HepG2 (cell line): Measurements from ENCODE around the gene TMX3. TPM values are rescaled to one million over a fixed set of nuclear protein-coding genes. Genes with fewer than 3 reads are reported as not detected.

Experiments used
- ATAC-seq: fragments of 200-7000 bp; cut with Tn5 transposase; 3 replicates; pipeline ENCODE4 v1.9.1; 2020; ENCODE audit warnings: mild to moderate bottlenecking, moderate library complexity
- BruUV-seq: library from RNA; stranded (reverse); fragments of 400-500 nt; replicated peaks from 2 replicates; lab custom pipeline; 2021; lab: Mats Ljungman, UMichigan
- CTCF ChIA-PET: fragments of 300-600 bp; formaldehyde crosslinking; extraction: SDS; loops from one replicate; lab custom pipeline; 2021; ENCODE audit warnings: low total read pairs, inconsistent platforms, low intra/inter-chr PET ratio; lab: Yijun Ruan, JAX
- POLR2A ChIA-PET: fragments of 350-600 bp; sonication (Branson Sonifier 250); formaldehyde crosslinking; loops from one replicate; lab custom pipeline; 2020; ENCODE audit warnings: antibody characterized with exemption, inconsistent platforms; lab: Yijun Ruan, JAX
- DNase-seq: peaks from one replicate; pipeline ENCODE4 v3.0.0-alpha.2; 2015; ENCODE audit warnings: low spot score
- FAIRE-seq: peaks from 3 replicates; lab custom pipeline; 2011; peaks lifted over from hg19 to GRCh38; lab: Jason Lieb, UNC
- H2AFZ ChIP-seq: one replicate; pipeline ENCODE4 v1.6.1; 2011; ENCODE audit warnings: low read length, inconsistent platforms
- H3K27ac ChIP-seq: fragments of 300-600 bp; 3 replicates; pipeline ENCODE4 v1.8.0; 2011; ENCODE audit warnings: mixed run types, mild to moderate bottlenecking, mixed read lengths, low read length, inconsistent platforms; ENCODE audit not compliant: insufficient read depth; ENCODE audit errors: extremely low read length
- H3K27me3 ChIP-seq, 2 experiments: fragments of 200-600 bp in 1 of 2; 2 replicates in 1 of 2; 3 replicates in 1 of 2; pipeline versions ENCODE4 v1.6.0 to v1.8.0; 2011; ENCODE audit warnings: low read length in 2 of 2, mild to moderate bottlenecking in 2 of 2, moderate library complexity in 2 of 2, inconsistent platforms in 1 of 2; ENCODE audit not compliant: insufficient read depth in 2 of 2, control insufficient read depth in 1 of 2
- H3K36me3 ChIP-seq, 2 experiments: fragments of 200-600 bp in 1 of 2; replicated peaks in 1 of 2; 2 replicates in 1 of 2; 3 replicates in 1 of 2; pipeline versions ENCODE4 v1.5.1 to v1.8.0; 2011; ENCODE audit warnings: low read length in 2 of 2, inconsistent platforms in 1 of 2; ENCODE audit not compliant: insufficient read depth in 2 of 2, control insufficient read depth in 1 of 2
- H3K4me1 ChIP-seq: 2 replicates; pipeline ENCODE4 v1.5.1; 2012; ENCODE audit warnings: low read length, inconsistent platforms; ENCODE audit not compliant: insufficient read depth
- H3K4me2 ChIP-seq: 2 replicates; pipeline ENCODE4 v1.6.0; 2011; ENCODE audit warnings: low read depth, low read length, inconsistent platforms
- H3K4me3 ChIP-seq, 3 experiments: fragments of 200-600 bp in 1 of 3; sonication (generic), shearing (Covaris generic) in 1 of 3; replicated peaks in 1 of 3; 2 replicates each; pipeline ENCODE4 v1.5.1; 2011 to 2016; ENCODE audit warnings: low read length in 3 of 3, inconsistent platforms in 2 of 3, low read depth in 2 of 3, mild to moderate bottlenecking in 2 of 3, control low read depth in 1 of 3, mixed read lengths in 1 of 3; ENCODE audit not compliant: insufficient read depth in 1 of 3
- H3K79me2 ChIP-seq: one replicate; pipeline ENCODE4 v1.6.1; 2011; ENCODE audit warnings: low read length, inconsistent platforms; ENCODE audit not compliant: insufficient read depth
- H3K9ac ChIP-seq: 2 replicates; pipeline ENCODE4 v1.6.0; 2011; ENCODE audit warnings: mild to moderate bottlenecking, low read depth, low read length, inconsistent platforms; ENCODE audit not compliant: insufficient read depth
- H3K9me3 ChIP-seq: 2 replicates; pipeline ENCODE4 v1.5.1; 2012; ENCODE audit warnings: mild to moderate bottlenecking, low read length
- H4K20me1 ChIP-seq: 2 replicates; pipeline ENCODE4 v1.6.0; 2011; ENCODE audit warnings: inconsistent platforms, mild to moderate bottlenecking, low read length, moderate library complexity; ENCODE audit not compliant: insufficient read depth
- ARNTL ChIP-seq: sonication (generic); formaldehyde crosslinking; IDR thresholded peaks from 2 replicates; pipeline ENCODE4 v1.4.0; 2020; ENCODE audit warnings: mild to moderate bottlenecking, missing genetic modification reagents
- JUND ChIP-seq: sonication (generic); formaldehyde crosslinking; IDR thresholded peaks from 2 replicates; pipeline ENCODE4 v1.8.0; 2022; ENCODE audit warnings: mild to moderate bottlenecking, missing genetic modification reagents
- ZNF232 ChIP-seq: sonication (generic); formaldehyde crosslinking; IDR thresholded peaks from 2 replicates; pipeline ENCODE4 v1.4.0; 2020; ENCODE audit warnings: missing genetic modification reagents, borderline replicate concordance
- ZNF460 ChIP-seq: sonication (generic); formaldehyde crosslinking; IDR thresholded peaks from 2 replicates; pipeline ENCODE4 v1.5.1; 2020; ENCODE audit warnings: missing genetic modification reagents, mild to moderate bottlenecking, borderline replicate concordance
- ZNF678 ChIP-seq: sonication (generic); formaldehyde crosslinking; IDR thresholded peaks from 2 replicates; pipeline ENCODE4 v1.4.0; 2020; ENCODE audit warnings: mild to moderate bottlenecking, missing genetic modification reagents
- ZNF792 ChIP-seq: IDR thresholded peaks from 2 replicates; pipeline ENCODE4 v1.6.1; 2016
- in situ Hi-C: cut with HindIII; loops from 2 replicates; pipeline ENCODE4 v1.10.0; 2017; ENCODE audit warnings: low pct_unique_long_range_greater_than_20kb; ENCODE audit not compliant: extremely low pct_ligation_motif_present
- intact Hi-C: fragments of 100-400 bp; cut with micrococcal nuclease; formaldehyde crosslinking; loops from one replicate; pipeline ENCODE4 v1.10.0; 2022; ENCODE audit not compliant: unreplicated experiment
- polyA plus RNA-seq, 8 experiments: library from polyadenylated mRNA; depleted of rRNA in 3 of 8; stranded (reverse) in 7 of 8; unstranded in 1 of 8; fragments of >200 nt; fragmentation: Illumina TruSeq in 4 of 8; extraction: Trizol in 4 of 8; gene quantifications; 2 replicates each; pipeline versions ENCODE4 v1.2.1 to v1.2.3, GENCODE V29; 2011 to 2016; ENCODE audit warnings: low read depth in 4 of 8, missing spikeins in 1 of 8, mixed read lengths in 1 of 8; ENCODE audit not compliant: insufficient read depth in 1 of 8
- total RNA-seq, 5 experiments: library from RNA; depleted of rRNA; stranded (reverse); fragments of >200 nt; fragmentation: Illumina TruSeq; extraction: Trizol; gene quantifications; 2 replicates each; pipeline ENCODE4 v1.2.3, GENCODE V29; 2016; ENCODE audit warnings: low read depth in 1 of 5
- TF ChIP-seq, protein P1 (sequence below), 2 experiments: sonication (generic) in 1 of 2; formaldehyde crosslinking in 1 of 2; IDR thresholded peaks; 2 replicates each; pipeline versions ENCODE4 v1.4.0 to v1.6.1; 2016 to 2020; ENCODE audit warnings: borderline replicate concordance in 1 of 2, low read depth in 1 of 2, mild to moderate bottlenecking in 1 of 2, missing genetic modification reagents in 1 of 2

TMX3 gene
- total and polyA plus RNA-seq, 2 of the 13 experiments (the other 11 are each of a cell fraction or from before 2014, with no cell fraction given), result 12.9 to 25.0 TPM

DNA sequence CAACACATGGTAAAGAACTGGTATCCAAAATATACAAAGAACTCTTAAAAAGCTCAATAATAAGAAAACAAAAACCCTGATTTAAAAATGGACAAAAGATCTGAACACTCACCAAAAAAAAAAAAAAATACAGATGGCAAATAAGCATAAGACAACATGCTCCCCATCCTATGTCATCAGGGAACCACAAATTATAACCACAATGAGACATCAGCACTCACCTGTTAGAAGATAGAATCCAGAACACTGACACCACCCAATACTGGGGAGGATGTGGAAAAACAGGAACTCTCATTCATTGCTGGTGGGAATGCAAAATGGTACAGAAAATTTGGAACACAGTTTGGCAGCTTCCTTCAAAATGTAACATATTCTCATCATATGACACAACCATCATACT, 66.7 kb downstream of the TMX3 start:
- no peak overlapping the region for H3K4me2 ChIP-seq
- no peak for FAIRE-seq
- intact Hi-C loops (no loop called here), in situ Hi-C loops (no loop called here)
- H3K36me3 ChIP-seq, result no peaks in the 10 kb centered on the region
- no peak overlapping the region for H3K4me3 ChIP-seq
- H3K27ac ChIP-seq, result no peak overlapping the region
- TF ChIP-seq ZNF460 (no peak), ZNF678 (CRISPR knock-in tag) (no peak), ZNF792 (CRISPR knock-in tag) (no peak), JUND (CRISPR knock-in tag) (no peak), ZNF232 (CRISPR knock-in tag) (no peak), ARNTL (CRISPR knock-in tag) (no peak)
- TF ChIP-seq, protein P1, sequence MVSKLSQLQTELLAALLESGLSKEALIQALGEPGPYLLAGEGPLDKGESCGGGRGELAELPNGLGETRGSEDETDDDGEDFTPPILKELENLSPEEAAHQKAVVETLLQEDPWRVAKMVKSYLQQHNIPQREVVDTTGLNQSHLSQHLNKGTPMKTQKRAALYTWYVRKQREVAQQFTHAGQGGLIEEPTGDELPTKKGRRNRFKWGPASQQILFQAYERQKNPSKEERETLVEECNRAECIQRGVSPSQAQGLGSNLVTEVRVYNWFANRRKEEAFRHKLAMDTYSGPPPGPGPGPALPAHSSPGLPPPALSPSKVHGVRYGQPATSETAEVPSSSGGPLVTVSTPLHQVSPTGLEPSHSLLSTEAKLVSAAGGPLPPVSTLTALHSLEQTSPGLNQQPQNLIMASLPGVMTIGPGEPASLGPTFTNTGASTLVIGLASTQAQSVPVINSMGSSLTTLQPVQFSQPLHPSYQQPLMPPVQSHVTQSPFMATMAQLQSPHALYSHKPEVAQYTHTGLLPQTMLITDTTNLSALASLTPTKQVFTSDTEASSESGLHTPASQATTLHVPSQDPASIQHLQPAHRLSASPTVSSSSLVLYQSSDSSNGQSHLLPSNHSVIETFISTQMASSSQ (IDR thresholded peaks at IDR 0.05; ENCODE audit: low read depth), result no peak
- TF ChIP-seq, protein P1 (CRISPR knock-in tag; IDR thresholded peaks at IDR 0.05; ENCODE audit: borderline replicate concordance), result no peak
- H3K9ac ChIP-seq, result no peak overlapping the region
- H3K4me1 ChIP-seq, result no peaks in the 10 kb centered on the region
- no TSS peak for BruUV-seq
- ATAC-seq, result no peak
- no peak for DNase-seq
- H3K27me3 ChIP-seq, result no peaks in the 10 kb centered on the region
- H2AFZ ChIP-seq, result no peak overlapping the region
- no peaks in the 10 kb centered on the region for H3K79me2 ChIP-seq
- H4K20me1 ChIP-seq, result no peaks in the 10 kb centered on the region
- POLR2A ChIA-PET, result no interaction called here
- CTCF ChIA-PET, result no interaction called here
- H3K9me3 ChIP-seq, result no peaks in the 10 kb centered on the region
